Ovary (tissue), 3 donors: ENCODE data around the gene ADARB2.

Source experiments
- CTCF ChIP-seq, 3 donors: fragments of 450-650 bp in 2 of 3; fragments of 200-600 bp in 1 of 3; IDR thresholded peaks; one replicate each; pipeline versions ENCODE4 v1.5.1 to v1.8.0; 2016 to 2022; ENCODE audit warnings: antibody characterized with exemption in 3 of 3, mild to moderate bottlenecking in 1 of 3
- EP300 ChIP-seq: sonication (generic); formaldehyde crosslinking; IDR thresholded peaks from one replicate; pipeline ENCODE4 v1.6.1; 2017; ENCODE audit warnings: antibody characterized with exemption
- POLR2A ChIP-seq: fragments of 450-650 bp; IDR thresholded peaks from one replicate; pipeline ENCODE4 v1.6.1; 2017; ENCODE audit warnings: antibody characterized with exemption, mild to moderate bottlenecking, moderate library complexity
- donor health status: DM: no; HTN: no; CAD: no.

- no peak for TF ChIP-seq CTCF (IDR thresholded peaks at IDR 0.05)
- no peak for TF ChIP-seq EP300
- TF ChIP-seq POLR2A, result no peak
Measured at GRCh38 chr10:1608408-1608807, 128.9 kb downstream of the ADARB2 start.
